A549 (cell line): ENCODE measurements around the gene ADAM12. TPM values are rescaled to one million over a fixed set of nuclear protein-coding genes. Genes with fewer than 3 reads are reported as not detected.
A peak's percentile ranks its signal among the peaks of the same experiment; 100 is the strongest.

Experiments used
- ATAC-seq, 2 experiments: fragments of 200-7000 bp in 1 of 2; fragments of >200 bp in 1 of 2; cut with Nextera tagmentation in 1 of 2; cut with Tn5 transposase in 1 of 2; 3 replicates each; pipeline versions ENCODE4 v1.8.0 to v1.9.1; 2018 to 2020; ENCODE audit warnings: mild to moderate bottlenecking in 1 of 2, moderate library complexity in 1 of 2
- CTCF ChIA-PET: fragments of 300-600 bp; sonication (Branson Sonifier 250); formaldehyde crosslinking; extraction: SDS; loops from one replicate; lab custom pipeline; 2021; ENCODE audit warnings: antibody characterized with exemption, inconsistent platforms; lab: Yijun Ruan, JAX
- POLR2A ChIA-PET: fragments of 350-600 bp; formaldehyde crosslinking; extraction: SDS; loops from one replicate; lab custom pipeline; 2021; ENCODE audit warnings: antibody characterized with exemption, inconsistent platforms; lab: Yijun Ruan, JAX
- DNase-seq, 2 experiments: peaks; one replicate each; pipeline versions ENCODE4 v3.0.0 to v3.0.0-alpha.2; 2011 to 2016; ENCODE audit warnings: low read depth in 1 of 2, low spot score in 1 of 2
- FAIRE-seq: peaks from 2 replicates; lab custom pipeline; 2011; peaks lifted over from hg19 to GRCh38; lab: Jason Lieb, UNC
- H3K27ac ChIP-seq, 2 experiments: fragments of >200 bp; sonication (Bioruptor Twin); formaldehyde crosslinking; 3 replicates each; pipeline ENCODE4 v1.5.1; 2016 to 2017
- H3K4me1 ChIP-seq: fragments of >200 bp; sonication (Bioruptor Twin); formaldehyde crosslinking; 3 replicates; pipeline ENCODE4 v1.6.1; 2016
- H3K4me2 ChIP-seq: fragments of >200 bp; sonication (Bioruptor Twin); formaldehyde crosslinking; 3 replicates; pipeline ENCODE4 v1.6.1; 2016
- H3K4me3 ChIP-seq: fragments of >200 bp; sonication (Bioruptor Twin); formaldehyde crosslinking; 3 replicates; pipeline ENCODE4 v1.5.1; 2016
- H3K9me3 ChIP-seq: fragments of >200 bp; sonication (Bioruptor Twin); formaldehyde crosslinking; 3 replicates; pipeline ENCODE4 v1.6.1; 2016
- ATOH8 ChIP-seq: fragments of 250-450 bp; sonication (Bioruptor Pico); IDR thresholded peaks from 2 replicates; pipeline ENCODE4 v1.5.0; 2020; ENCODE audit warnings: low read depth, mild to moderate bottlenecking, moderate library complexity
- CBX8 ChIP-seq: fragments of 200-600 bp; sonication (generic); IDR thresholded peaks from 2 replicates; pipeline ENCODE4 v1.6.1; 2016
- CHD4 ChIP-seq: fragments of 200-600 bp; sonication (generic); IDR thresholded peaks from 2 replicates; pipeline ENCODE4 v1.6.1; 2016; ENCODE audit warnings: antibody characterized with exemption, mild to moderate bottlenecking, borderline replicate concordance
- E2F6 ChIP-seq: IDR thresholded peaks from 2 replicates; pipeline ENCODE4 v1.6.1; 2012; ENCODE audit warnings: low read depth, borderline replicate concordance
- FOSL2 ChIP-seq, 2 experiments: fragments of 450-650 bp in 1 of 2; fragments of >200 bp in 1 of 2; sonication (Bioruptor Twin) in 1 of 2; formaldehyde crosslinking; IDR thresholded peaks; 2 replicates each; pipeline versions ENCODE4 v1.5.0 to v1.6.1; 2016 to 2020; ENCODE audit warnings: mild to moderate bottlenecking in 1 of 2, moderate library complexity in 1 of 2
- JUN ChIP-seq, 2 experiments: fragments of >200 bp; sonication (Bioruptor Twin); formaldehyde crosslinking; IDR thresholded peaks; 2 replicates in 1 of 2; 3 replicates in 1 of 2; pipeline ENCODE4 v1.6.1; 2016 to 2017
- JUNB ChIP-seq: fragments of >200 bp; sonication (Bioruptor Twin); formaldehyde crosslinking; IDR thresholded peaks from 2 replicates; pipeline ENCODE4 v1.6.1; 2016
- MAX ChIP-seq: IDR thresholded peaks from 2 replicates; pipeline ENCODE4 v1.6.1; 2012
- NR3C1 ChIP-seq: fragments of >200 bp; sonication (Bioruptor Twin); formaldehyde crosslinking; IDR thresholded peaks from 3 replicates; pipeline ENCODE4 v1.6.1; 2017
- REST ChIP-seq: fragments of 200-600 bp; sonication (generic); IDR thresholded peaks from 2 replicates; pipeline ENCODE4 v1.6.1; 2016; ENCODE audit warnings: antibody characterized with exemption, mild to moderate bottlenecking, moderate library complexity
- RFX5 ChIP-seq: fragments of 450-650 bp; IDR thresholded peaks from 2 replicates; pipeline ENCODE4 v1.7.1; 2014; ENCODE audit warnings: antibody characterized with exemption, mild to moderate bottlenecking, moderate library complexity
- ZC3H11A ChIP-seq: fragments of 450-650 bp; IDR thresholded peaks from 2 replicates; pipeline ENCODE4 v1.6.1; 2014; ENCODE audit warnings: antibody characterized with exemption, mild to moderate bottlenecking
- ZFP36 ChIP-seq: fragments of 450-650 bp; IDR thresholded peaks from 2 replicates; pipeline ENCODE4 v1.6.1; 2014; ENCODE audit warnings: borderline replicate concordance; ENCODE audit not compliant: partially characterized antibody
- WGBS: methylation state at CpG from one replicate; pipeline ENCODE4 v1.1.6; 2017; ENCODE audit errors: missing lambda C conversion rate; 5-methylcytosine and 5-hydroxymethylcytosine counted together
- polyA plus RNA-seq, 4 experiments: library from polyadenylated mRNA; depleted of rRNA in 3 of 4; stranded (reverse); fragments of >200 nt; fragmentation: RNase III in 1 of 4; extraction: RNeasy Plus Mini Kit Qiagen cat#74134 plus additional on column Dnase treatment in 1 of 4; gene quantifications; 2 replicates in 3 of 4; 3 replicates in 1 of 4; pipeline ENCODE4 v1.2.3, GENCODE V29; 2011 to 2017

ADAM12 gene
- polyA plus RNA-seq, 2 of the 4 experiments (the other 2 are of a cell fraction): 1.6 to 4.8 TPM

- Histone ChIP-seq H3K9me3 (no peaks in the 10 kb centered on the region), H3K4me3 (no peak overlapping the region), H3K4me2 (peak overlapping the region; percentile 49), H3K4me1 (peaks cover 16% of the 10 kb centered on the region; the same call in 2 of the 3 replicates), H3K27ac (peak overlapping the region; percentile 37 to 79; a peak in 3 of 6 replicates)
- ATAC-seq: peak; percentile 45 to 58; a peak in 5 of 6 replicates
- ChIA-PET CTCF (interaction anchor here (1.2 kb wide), 1 partner anchor 133 kb away, joined by 3 read pairs; no protein-coding TSS in a partner anchor), POLR2A (interaction anchor here (0.6 kb wide), 1 partner anchor 11 kb away, joined by 6 read pairs; no protein-coding TSS in a partner anchor)
- no peak for TF ChIP-seq REST
- no peak for TF ChIP-seq CHD4
- no peak for TF ChIP-seq ZC3H11A
- no peak for TF ChIP-seq CBX8
- TF ChIP-seq ATOH8 (CRISPR knock-in tag): no peak
- no peak for TF ChIP-seq NR3C1
- 77% methylated on average over 4 of the region's 4 CpGs for WGBS
- no peak for FAIRE-seq
- DNase-seq: no peak
Measured at GRCh38 chr10:126253611-126253998, 134.7 kb downstream of the ADAM12 start.

GRCh38 chr10:126252884-126253610, 135.2 kb downstream of the ADAM12 start:
- FAIRE-seq (no peak), ATAC-seq (peak; percentile 68 to 83), DNase-seq (peak; percentile 19 to 53)
- POLR2A ChIA-PET: interaction anchor here (0.6 kb wide), 1 partner anchor 12 kb away, joined by 6 read pairs; no protein-coding TSS in a partner anchor
- no peak overlapping the region for H3K4me3 ChIP-seq
- CTCF ChIA-PET: interaction anchor here (1.1 to 1.2 kb wide), 2 partner anchors 134 to 271 kb away, joined by 3 to 4 read pairs; no protein-coding TSS in a partner anchor
- TF ChIP-seq JUNB: peak; percentile 60
- TF ChIP-seq E2F6: peak; percentile 33; the same call in 1 of the 2 replicates
- 0 out of 2 replicates have a peak, but pooled peaks have one; percentile 11 for TF ChIP-seq MAX
- TF ChIP-seq FOSL2 (IDR thresholded peaks at IDR 0.05): no peak
- peak; percentile 36; the same call in 1 of the 2 replicates for TF ChIP-seq FOSL2 (CRISPR knock-in tag; IDR thresholded peaks at IDR 0.05)
- TF ChIP-seq JUN (IDR thresholded peaks at IDR 0.05): no peak
- no peak for TF ChIP-seq RFX5
- whole genome bisulfite sequencing: 36% methylated on average over 9 of the region's 9 CpGs
- peak overlapping the region; percentile 49 for H3K4me2 ChIP-seq
- peak overlapping the region; percentile 37 to 79; a peak in 3 of 6 replicates for H3K27ac ChIP-seq
- H3K9me3 ChIP-seq: no peaks in the 10 kb centered on the region
- H3K4me1 ChIP-seq: peaks cover 19% of the 10 kb centered on the region

GRCh38 chr10:126251778-126252407, 136.4 kb downstream of the ADAM12 start:
- DNase-seq (no peak), FAIRE-seq (no peak), ATAC-seq (no peak)
- Histone ChIP-seq H3K9me3 (no peaks in the 10 kb centered on the region), H3K27ac (no peak overlapping the region), H3K4me1 (peaks cover 28% of the 10 kb centered on the region), H3K4me3 (no peak overlapping the region), H3K4me2 (no peak overlapping the region)
- TF ChIP-seq JUNB (no peak), ZFP36 (no peak)
- ChIA-PET CTCF (interaction anchor here (0.8 to 1.1 kb wide), 2 partner anchors 81 to 270 kb away, joined by 3 to 4 read pairs; no protein-coding TSS in a partner anchor), POLR2A (no interaction called here)
- 66% methylated on average over 1 of the region's 1 CpG for WGBS
